Choroid plexus epithelial cell (primary cell): Measurements from ENCODE around the gene CENPN.

Source experiments
- DNase-seq: peaks from one replicate; pipeline ENCODE4 v3.0.0-alpha.2; 2010; ENCODE audit warnings: low read depth
- H3K4me3 ChIP-seq: 2 replicates; pipeline ENCODE4 v1.5.1; 2011; ENCODE audit warnings: low read depth, mild to moderate bottlenecking, control low read depth, low read length, moderate library complexity
- TF ChIP-seq, protein P1 (sequence below): conservative IDR thresholded peaks from 2 replicates; pipeline ENCODE4 v1.5.1; 2011; ENCODE audit warnings: low read depth, mild to moderate bottlenecking, control low read depth, inconsistent platforms, low read length, moderate library complexity

CENPN gene

DNA sequence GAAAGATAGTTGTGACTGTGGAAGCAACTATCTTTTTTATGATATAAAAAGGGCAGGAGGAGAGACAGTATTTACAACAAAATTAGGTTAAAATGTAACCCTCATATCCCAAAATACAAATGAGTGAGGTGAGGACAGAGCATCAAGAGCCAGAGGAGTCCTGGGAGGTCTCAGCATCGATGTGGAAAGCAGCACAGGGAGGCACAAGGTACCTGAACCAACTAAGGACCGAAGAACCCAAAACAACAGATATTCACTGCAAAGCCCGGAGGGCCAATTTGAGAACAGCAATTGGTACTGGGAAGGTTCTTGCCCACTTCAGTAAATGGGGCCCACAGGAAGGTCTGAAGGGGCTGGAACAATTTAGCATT, 37.9 kb upstream of the CENPN start:
- TF ChIP-seq, protein P1, sequence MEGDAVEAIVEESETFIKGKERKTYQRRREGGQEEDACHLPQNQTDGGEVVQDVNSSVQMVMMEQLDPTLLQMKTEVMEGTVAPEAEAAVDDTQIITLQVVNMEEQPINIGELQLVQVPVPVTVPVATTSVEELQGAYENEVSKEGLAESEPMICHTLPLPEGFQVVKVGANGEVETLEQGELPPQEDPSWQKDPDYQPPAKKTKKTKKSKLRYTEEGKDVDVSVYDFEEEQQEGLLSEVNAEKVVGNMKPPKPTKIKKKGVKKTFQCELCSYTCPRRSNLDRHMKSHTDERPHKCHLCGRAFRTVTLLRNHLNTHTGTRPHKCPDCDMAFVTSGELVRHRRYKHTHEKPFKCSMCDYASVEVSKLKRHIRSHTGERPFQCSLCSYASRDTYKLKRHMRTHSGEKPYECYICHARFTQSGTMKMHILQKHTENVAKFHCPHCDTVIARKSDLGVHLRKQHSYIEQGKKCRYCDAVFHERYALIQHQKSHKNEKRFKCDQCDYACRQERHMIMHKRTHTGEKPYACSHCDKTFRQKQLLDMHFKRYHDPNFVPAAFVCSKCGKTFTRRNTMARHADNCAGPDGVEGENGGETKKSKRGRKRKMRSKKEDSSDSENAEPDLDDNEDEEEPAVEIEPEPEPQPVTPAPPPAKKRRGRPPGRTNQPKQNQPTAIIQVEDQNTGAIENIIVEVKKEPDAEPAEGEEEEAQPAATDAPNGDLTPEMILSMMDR: no peak
- DNase-seq: no peak
- H3K4me3 ChIP-seq: no peak overlapping the region

DNA sequence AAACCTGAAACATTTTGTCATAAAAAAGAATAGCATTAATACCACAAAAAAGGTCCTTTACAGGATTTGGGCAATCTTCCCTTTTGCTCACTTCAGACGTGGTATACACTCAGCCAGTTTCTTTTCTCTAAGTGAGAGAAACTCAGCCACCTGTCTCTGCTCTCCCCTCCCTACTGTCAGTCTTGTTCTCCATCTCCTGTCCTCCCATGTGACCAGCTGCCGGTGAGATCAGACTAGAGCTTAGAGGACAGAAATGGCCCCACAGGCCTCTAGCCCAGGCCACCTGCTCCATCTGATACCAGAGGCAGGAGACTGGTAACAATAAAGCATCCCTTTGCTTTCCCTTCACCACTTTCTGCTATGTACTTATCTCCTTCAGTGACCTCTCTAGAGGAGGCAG, 35.2 kb upstream of the CENPN start:
- DNase-seq: no peak
- TF ChIP-seq, protein P1: no peak
- H3K4me3 ChIP-seq: no peak overlapping the region

DNA sequence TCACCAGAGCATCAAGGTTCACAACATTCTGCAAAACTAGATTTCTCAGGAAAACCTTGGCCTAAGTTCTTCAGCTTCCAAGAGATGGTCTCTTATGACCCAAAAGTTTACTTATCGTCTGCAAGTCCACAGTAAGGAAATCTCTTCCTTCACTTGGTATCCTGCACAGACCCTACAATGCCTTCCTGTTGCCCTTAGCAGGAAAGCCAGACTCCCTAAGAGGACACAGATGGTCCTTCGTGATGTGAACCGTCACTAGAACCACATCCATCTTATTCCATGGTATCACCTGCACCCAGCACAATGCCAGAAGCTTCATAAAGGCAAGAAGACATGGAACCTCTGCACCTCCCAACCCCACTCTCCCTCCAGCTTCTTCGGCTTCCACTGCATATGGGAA, 34.4 kb upstream of the CENPN start:
- TF ChIP-seq, protein P1: no peak
- H3K4me3 ChIP-seq: no peak overlapping the region
- DNase-seq: no peak

DNA sequence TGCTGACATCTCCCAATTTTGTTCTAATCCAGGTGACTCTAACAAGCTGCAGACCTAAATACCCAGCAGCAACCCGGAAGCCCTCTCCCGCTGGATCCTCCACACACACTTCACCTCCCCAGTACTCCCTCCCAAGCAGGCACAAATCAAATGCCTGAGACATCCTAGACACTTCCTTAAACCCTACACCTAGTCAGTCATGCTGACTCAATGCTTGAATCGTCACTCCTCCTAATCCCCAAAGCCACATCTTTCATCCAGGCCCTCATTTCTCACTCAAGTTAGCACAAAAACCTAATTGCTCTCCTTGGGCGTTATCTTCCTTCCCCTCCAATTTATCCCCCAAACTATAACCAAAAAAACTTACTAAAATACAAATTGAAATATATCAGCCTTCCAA, 33.0 kb upstream of the CENPN start:
- DNase-seq: no peak
- TF ChIP-seq, protein P1: no peak
- H3K4me3 ChIP-seq: no peak overlapping the region

DNA sequence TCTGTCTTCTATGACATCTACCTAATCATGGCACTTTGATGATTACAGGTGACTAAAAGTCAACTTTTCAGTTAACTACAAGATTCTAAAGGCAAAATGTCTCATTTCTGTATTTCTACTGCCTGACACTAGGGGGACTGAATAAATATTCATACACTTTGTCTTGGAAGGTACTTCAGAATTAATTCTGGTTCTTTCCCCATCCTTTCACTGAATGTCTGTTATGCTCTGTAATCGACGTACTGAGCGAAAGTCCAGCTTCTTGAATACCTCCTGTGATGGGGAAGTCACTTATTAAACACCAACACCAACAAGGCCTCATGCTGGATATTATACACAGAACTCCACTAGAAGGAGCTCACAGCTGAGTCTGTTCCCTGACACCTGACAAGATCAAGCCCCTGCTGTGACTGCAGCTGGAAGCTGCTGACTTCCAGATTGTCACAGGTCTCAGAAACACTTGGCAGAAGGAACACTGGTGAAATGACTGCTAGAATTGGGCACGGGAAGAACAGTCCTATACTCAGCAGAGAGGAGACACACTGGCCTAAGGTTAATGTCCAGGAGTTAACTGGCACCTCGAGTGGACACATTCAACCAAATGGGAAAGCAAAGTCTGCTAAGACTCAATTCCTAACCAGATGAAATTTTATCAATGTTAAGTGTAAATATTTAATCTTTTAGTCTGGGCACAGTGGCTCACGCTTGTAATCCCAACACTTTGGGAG, 32.2 kb upstream of the CENPN start:
- peak; percentile 43 for DNase-seq
- TF ChIP-seq, protein P1: peak; percentile 58

DNA sequence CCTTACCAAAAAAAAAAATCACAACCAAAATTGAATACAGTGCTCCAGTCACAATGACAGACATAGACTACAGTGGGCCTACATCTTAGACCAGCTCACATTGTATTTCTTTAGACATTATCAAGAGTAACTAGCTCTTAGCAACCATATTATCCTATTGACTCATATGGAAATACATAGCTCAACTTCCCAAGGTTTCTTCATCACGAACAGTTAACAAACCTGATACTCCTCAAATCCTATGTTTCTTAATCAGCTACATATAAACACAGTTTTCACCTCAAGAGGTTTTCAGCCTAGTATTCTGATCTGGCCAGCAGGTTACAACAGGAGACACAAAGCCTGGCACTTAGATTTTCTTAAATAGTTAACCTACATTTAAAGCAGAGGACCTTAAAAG, 30.1 kb upstream of the CENPN start:
- H3K4me3 ChIP-seq: no peak overlapping the region
- TF ChIP-seq, protein P1: no peak
- DNase-seq: no peak

More for the DNA sequence above, 32.2 kb upstream of the CENPN start:
- no peak overlapping the region for H3K4me3 ChIP-seq

DNA sequence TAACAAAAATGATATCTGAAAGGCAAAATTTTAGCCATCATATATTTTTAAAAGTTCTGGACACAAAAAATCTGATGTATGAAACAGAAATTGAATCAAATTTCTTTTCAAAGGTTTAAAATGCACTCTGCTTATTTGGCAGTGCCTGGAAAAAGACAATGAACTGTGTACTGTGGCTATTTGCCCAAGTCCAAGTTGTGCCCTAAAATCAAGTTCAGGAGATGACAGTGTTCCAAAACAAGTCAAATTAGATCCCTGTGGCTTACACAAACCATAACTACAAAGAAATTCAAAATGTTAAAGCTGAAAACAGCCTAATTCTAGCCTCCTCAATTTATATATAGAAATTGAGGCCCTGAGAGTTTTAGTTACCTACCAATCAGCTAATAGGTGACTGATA, 25.9 kb upstream of the CENPN start:
- TF ChIP-seq, protein P1: no peak
- no peak overlapping the region for H3K4me3 ChIP-seq
- DNase-seq: no peak
